GM10266 (cell line): ENCODE results near the gene BTG4.

Experiments used
- DNase-seq: peaks from one replicate; pipeline ENCODE4 v3.0.0; 2012; ENCODE audit errors: extremely low spot score
- TF ChIP-seq, protein P1 (sequence below): IDR thresholded peaks from 2 replicates; pipeline ENCODE4 v1.5.1; 2012; ENCODE audit warnings: mild to moderate bottlenecking, low read depth; ENCODE audit not compliant: control insufficient read depth, insufficient read depth; ENCODE audit errors: missing control alignments

Gene BTG4

DNA sequence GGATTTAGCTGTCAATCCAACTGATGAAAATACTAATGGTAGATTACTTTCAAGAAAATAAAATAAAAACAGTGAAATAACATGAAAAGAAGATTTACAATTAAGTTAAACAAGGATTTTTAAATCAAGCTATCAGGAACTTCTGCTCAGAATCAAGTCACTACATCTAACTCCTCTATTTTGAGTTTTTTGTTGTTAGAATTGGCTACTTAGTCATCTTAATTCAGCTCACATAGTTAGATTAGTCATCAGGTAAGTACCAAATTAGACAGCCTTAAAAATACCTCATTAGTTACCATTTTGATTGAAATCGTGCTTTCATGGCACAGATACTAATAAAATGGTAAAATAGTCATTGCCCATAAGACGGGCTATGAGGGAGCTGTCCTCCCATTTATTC, 35.8 kb downstream of the BTG4 start:
- DNase-seq, result no peak
- TF ChIP-seq, protein P1, sequence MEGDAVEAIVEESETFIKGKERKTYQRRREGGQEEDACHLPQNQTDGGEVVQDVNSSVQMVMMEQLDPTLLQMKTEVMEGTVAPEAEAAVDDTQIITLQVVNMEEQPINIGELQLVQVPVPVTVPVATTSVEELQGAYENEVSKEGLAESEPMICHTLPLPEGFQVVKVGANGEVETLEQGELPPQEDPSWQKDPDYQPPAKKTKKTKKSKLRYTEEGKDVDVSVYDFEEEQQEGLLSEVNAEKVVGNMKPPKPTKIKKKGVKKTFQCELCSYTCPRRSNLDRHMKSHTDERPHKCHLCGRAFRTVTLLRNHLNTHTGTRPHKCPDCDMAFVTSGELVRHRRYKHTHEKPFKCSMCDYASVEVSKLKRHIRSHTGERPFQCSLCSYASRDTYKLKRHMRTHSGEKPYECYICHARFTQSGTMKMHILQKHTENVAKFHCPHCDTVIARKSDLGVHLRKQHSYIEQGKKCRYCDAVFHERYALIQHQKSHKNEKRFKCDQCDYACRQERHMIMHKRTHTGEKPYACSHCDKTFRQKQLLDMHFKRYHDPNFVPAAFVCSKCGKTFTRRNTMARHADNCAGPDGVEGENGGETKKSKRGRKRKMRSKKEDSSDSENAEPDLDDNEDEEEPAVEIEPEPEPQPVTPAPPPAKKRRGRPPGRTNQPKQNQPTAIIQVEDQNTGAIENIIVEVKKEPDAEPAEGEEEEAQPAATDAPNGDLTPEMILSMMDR, result no peak

- TF ChIP-seq, protein P1, result no peak
- no peak for DNase-seq
These were observed 37.8 kb downstream of the BTG4 start for GRCh38 chr11:111474432-111474831.

- TF ChIP-seq, protein P1, result no peak
- no peak for DNase-seq
These were observed 40.0 kb downstream of the BTG4 start for GRCh38 chr11:111472228-111472627.

GRCh38 chr11:111469200-111469599, 43.0 kb downstream of the BTG4 start:
- TF ChIP-seq, protein P1, result no peak
- DNase-seq, result no peak

DNA sequence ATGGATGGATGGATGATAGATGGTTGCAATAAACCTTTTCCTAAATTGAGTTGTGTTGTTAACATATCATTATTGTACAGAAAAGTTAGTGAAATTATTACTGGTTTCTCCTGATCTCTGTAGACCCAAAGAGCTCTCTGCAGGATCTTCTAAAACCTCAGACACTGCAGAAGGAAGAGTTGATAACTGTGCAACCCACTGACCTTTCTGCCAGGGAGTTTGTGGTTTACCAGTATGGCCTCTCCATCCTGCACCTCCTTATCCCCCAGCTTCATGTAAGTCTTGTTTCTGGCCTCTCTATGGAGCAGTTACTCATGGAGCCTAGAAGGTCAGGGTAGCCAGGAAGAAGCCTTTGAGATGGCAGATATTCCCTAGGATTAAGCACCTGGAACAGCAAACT, 45.6 kb downstream of the BTG4 start:
- DNase-seq, result no peak

DNA sequence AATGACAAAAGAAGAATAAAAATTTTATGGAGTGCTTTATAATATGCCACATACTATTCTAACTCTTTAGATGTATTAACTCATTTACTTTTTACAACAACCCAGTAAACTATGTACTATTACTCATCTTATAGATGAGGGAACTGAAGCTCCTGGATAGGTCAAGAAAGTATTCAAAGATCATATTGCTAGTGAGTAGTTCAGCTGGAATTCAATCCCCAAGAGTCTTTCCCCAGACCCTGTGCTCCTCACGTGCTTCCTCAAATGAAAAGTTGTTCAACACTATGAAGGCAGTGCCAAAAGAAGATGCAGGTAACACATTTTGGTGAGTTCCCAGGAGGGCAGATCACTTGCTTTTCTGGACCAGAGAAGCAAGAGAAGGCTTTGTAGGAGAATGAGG, 46.8 kb downstream of the BTG4 start:
- TF ChIP-seq, protein P1, result no peak
- no peak for DNase-seq

More for the DNA sequence above, 45.6 kb downstream of the BTG4 start:
- TF ChIP-seq, protein P1, result no peak

DNA sequence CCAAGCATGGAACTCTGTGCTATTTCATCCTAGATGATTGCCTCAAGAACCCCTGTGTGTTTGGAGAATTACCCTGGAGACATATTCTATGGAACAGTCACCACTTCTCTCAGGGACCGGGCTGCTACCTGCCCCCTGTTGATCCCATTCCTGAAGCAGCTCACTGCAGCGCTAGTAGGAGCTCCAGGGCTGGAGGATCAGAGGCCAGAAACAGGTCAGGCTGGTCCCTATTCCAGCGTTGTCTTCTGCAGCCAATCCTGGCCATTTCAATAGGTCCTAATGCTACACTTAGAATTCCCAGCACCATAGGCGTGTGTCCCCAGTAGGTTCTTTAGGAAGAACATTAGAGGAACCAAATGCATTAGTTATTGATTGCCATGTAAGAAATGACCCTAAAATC, 48.9 kb downstream of the BTG4 start:
- TF ChIP-seq, protein P1, result no peak

More for the DNA sequence above, 48.9 kb downstream of the BTG4 start:
- no peak for DNase-seq
